HepG2 (cell line): ENCODE data around the gene CALML5. TPM values are rescaled to one million over a fixed set of nuclear protein-coding genes. Genes with fewer than 3 reads are reported as not detected.
A peak's percentile ranks its signal among the peaks of the same experiment; 100 is the strongest.

Experiments used
- CBX5 ChIP-seq: sonication (generic); formaldehyde crosslinking; IDR thresholded peaks from 2 replicates; pipeline ENCODE4 v1.4.0; 2020; ENCODE audit warnings: missing genetic modification reagents, borderline replicate concordance
- CREM ChIP-seq, 2 experiments: sonication (generic) in 1 of 2; formaldehyde crosslinking in 1 of 2; IDR thresholded peaks; 2 replicates each; pipeline versions ENCODE4 v1.4.0 to v1.6.1; 2016 to 2020; ENCODE audit warnings: antibody characterized with exemption in 1 of 2, mild to moderate bottlenecking in 1 of 2, missing genetic modification reagents in 1 of 2
- DPF2 ChIP-seq: sonication (generic); formaldehyde crosslinking; IDR thresholded peaks from 2 replicates; pipeline ENCODE4 v1.4.0; 2020; ENCODE audit warnings: mild to moderate bottlenecking, low read depth, missing genetic modification reagents, borderline replicate concordance
- EP300 ChIP-seq, 3 experiments: sonication (generic) in 1 of 3; formaldehyde crosslinking in 1 of 3; IDR thresholded peaks; 2 replicates each; pipeline versions ENCODE4 v1.5.1 to v1.6.1; 2011 to 2020; ENCODE audit warnings: low read depth in 2 of 3, low read length in 2 of 3, borderline replicate concordance in 1 of 3, improper control_type of control experiment in 1 of 3, mild to moderate bottlenecking in 1 of 3, missing genetic modification reagents in 1 of 3, moderate library complexity in 1 of 3
- ESRRA ChIP-seq: sonication (generic); formaldehyde crosslinking; IDR thresholded peaks from 2 replicates; pipeline ENCODE4 v1.5.1; 2020; ENCODE audit warnings: mild to moderate bottlenecking, low read depth, missing genetic modification reagents
- FOXA1 ChIP-seq, 2 experiments: fragments of 450-650 bp in 1 of 2; sonication (generic) in 1 of 2; formaldehyde crosslinking in 1 of 2; IDR thresholded peaks; 2 replicates each; pipeline versions ENCODE4 v1.4.0 to v1.6.1; 2016 to 2020; ENCODE audit warnings: missing genetic modification reagents in 1 of 2
- HDAC2 ChIP-seq: sonication (generic); formaldehyde crosslinking; IDR thresholded peaks from 2 replicates; pipeline ENCODE4 v1.4.0; 2020; ENCODE audit warnings: missing genetic modification reagents
- KDM6A ChIP-seq: IDR thresholded peaks from 2 replicates; pipeline ENCODE4 v1.6.1; 2016; ENCODE audit warnings: low read depth
- KMT2B ChIP-seq: IDR thresholded peaks from 2 replicates; pipeline ENCODE4 v1.6.1; 2016; ENCODE audit warnings: missing genetic modification reagents, missing compliant biosample characterization
- LCORL ChIP-seq, 2 experiments: fragments of 450-650 bp in 1 of 2; sonication (generic) in 1 of 2; formaldehyde crosslinking in 1 of 2; IDR thresholded peaks; 2 replicates each; pipeline versions ENCODE4 v1.5.0 to v1.6.1; 2017 to 2020; ENCODE audit warnings: antibody characterized with exemption in 1 of 2, missing genetic modification reagents in 1 of 2
- NR2F1 ChIP-seq, 2 experiments: fragments of 450-650 bp in 1 of 2; formaldehyde crosslinking in 1 of 2; IDR thresholded peaks; 2 replicates each; pipeline versions ENCODE4 v1.5.0 to v1.6.1; 2016 to 2020; ENCODE audit warnings: mild to moderate bottlenecking in 1 of 2, missing compliant biosample characterization in 1 of 2, missing genetic modification reagents in 1 of 2, moderate library complexity in 1 of 2
- NR2F2 ChIP-seq: IDR thresholded peaks from 2 replicates; pipeline ENCODE4 v1.6.1; 2012; ENCODE audit warnings: low read depth, inconsistent platforms, borderline replicate concordance
- PHF21A ChIP-seq: sonication (generic); formaldehyde crosslinking; IDR thresholded peaks from 2 replicates; pipeline ENCODE4 v1.5.0; 2020; ENCODE audit warnings: mild to moderate bottlenecking, missing genetic modification reagents
- PITX1 ChIP-seq: sonication (generic); formaldehyde crosslinking; IDR thresholded peaks from 2 replicates; pipeline ENCODE4 v1.5.1; 2020; ENCODE audit warnings: mild to moderate bottlenecking, missing genetic modification reagents
- SOX6 ChIP-seq, 2 experiments: fragments of 450-650 bp in 1 of 2; sonication (generic) in 1 of 2; formaldehyde crosslinking in 1 of 2; IDR thresholded peaks; 2 replicates each; pipeline versions ENCODE4 v1.4.0 to v1.6.1; 2017 to 2020; ENCODE audit warnings: antibody characterized with exemption in 1 of 2, mild to moderate bottlenecking in 1 of 2, missing genetic modification reagents in 1 of 2
- TAF15 ChIP-seq: fragments of 200-400 bp; formaldehyde crosslinking; IDR thresholded peaks from one replicate; pipeline ENCODE4 v1.6.1; 2018; ENCODE audit warnings: mild to moderate bottlenecking, low read depth, low read length; ENCODE audit not compliant: poor library complexity, severe bottlenecking
- TCF7 ChIP-seq: sonication (generic); IDR thresholded peaks from 2 replicates; pipeline ENCODE4 v1.6.1; 2016; ENCODE audit warnings: antibody characterized with exemption, low read depth
- TEAD3 ChIP-seq: optimal IDR thresholded peaks from 2 replicates; pipeline ENCODE3; 2016; ENCODE audit warnings: borderline replicate concordance
- WIZ ChIP-seq: sonication (generic); formaldehyde crosslinking; IDR thresholded peaks from 2 replicates; pipeline ENCODE4 v1.5.1; 2020; ENCODE audit warnings: mild to moderate bottlenecking, missing genetic modification reagents
- ZBTB7B ChIP-seq: sonication (generic); formaldehyde crosslinking; IDR thresholded peaks from 2 replicates; pipeline ENCODE4 v1.4.0; 2020; ENCODE audit warnings: missing genetic modification reagents
- ZNF124 ChIP-seq: sonication (generic); formaldehyde crosslinking; IDR thresholded peaks from 2 replicates; pipeline ENCODE4 v1.4.0; 2020; ENCODE audit warnings: missing genetic modification reagents
- ZNF430 ChIP-seq: sonication (generic); formaldehyde crosslinking; IDR thresholded peaks from 2 replicates; pipeline ENCODE4 v1.9.0; 2021; ENCODE audit warnings: mild to moderate bottlenecking, missing genetic modification reagents
- ZNF570 ChIP-seq: sonication (generic); formaldehyde crosslinking; IDR thresholded peaks from 2 replicates; pipeline ENCODE4 v1.4.0; 2020; ENCODE audit warnings: mild to moderate bottlenecking, missing genetic modification reagents, borderline replicate concordance
- ZNF574 ChIP-seq: sonication (generic); formaldehyde crosslinking; IDR thresholded peaks from 2 replicates; pipeline ENCODE4 v1.4.0; 2020; ENCODE audit warnings: missing genetic modification reagents
- ZNF788 ChIP-seq: sonication (generic); formaldehyde crosslinking; IDR thresholded peaks from 2 replicates; pipeline ENCODE4 v1.5.0; 2020; ENCODE audit warnings: mild to moderate bottlenecking, missing genetic modification reagents, borderline replicate concordance
- ZNF792 ChIP-seq: IDR thresholded peaks from 2 replicates; pipeline ENCODE4 v1.6.1; 2016
- ZNF878 ChIP-seq: sonication (generic); formaldehyde crosslinking; IDR thresholded peaks from 2 replicates; pipeline ENCODE4 v1.8.1; 2023; ENCODE audit warnings: mild to moderate bottlenecking, missing genetic modification reagents, moderate library complexity
- polyA plus RNA-seq, 8 experiments: library from polyadenylated mRNA; depleted of rRNA in 3 of 8; stranded (reverse) in 7 of 8; unstranded in 1 of 8; fragments of >200 nt; fragmentation: Illumina TruSeq in 4 of 8; extraction: Trizol in 4 of 8; gene quantifications; 2 replicates each; pipeline versions ENCODE4 v1.2.1 to v1.2.3, GENCODE V29; 2011 to 2016; ENCODE audit warnings: low read depth in 4 of 8, missing spikeins in 1 of 8, mixed read lengths in 1 of 8; ENCODE audit not compliant: insufficient read depth in 1 of 8
- total RNA-seq, 5 experiments: library from RNA; depleted of rRNA; stranded (reverse); fragments of >200 nt; fragmentation: Illumina TruSeq; extraction: Trizol; gene quantifications; 2 replicates each; pipeline ENCODE4 v1.2.3, GENCODE V29; 2016; ENCODE audit warnings: low read depth in 1 of 5

CALML5 gene
- total and polyA plus RNA-seq, 2 of the 13 experiments (the other 11 are each of a cell fraction or from before 2014, with no cell fraction given) = not detected

- peak; percentile 38; the same call in 1 of the 2 replicates for TF ChIP-seq CBX5 (CRISPR knock-in tag)
- TF ChIP-seq ZNF788 (CRISPR knock-in tag) = peak; percentile 25; the same call in 1 of the 2 replicates
- TF ChIP-seq ZNF792 = no peak
- TF ChIP-seq ESRRA = 0 out of 2 replicates have a peak, but pooled peaks have one; percentile 38
- peak; percentile 90 for TF ChIP-seq ZBTB7B (CRISPR knock-in tag)
- TF ChIP-seq HDAC2 = peak; percentile 67; the same call in 1 of the 2 replicates
- TF ChIP-seq KDM6A (CRISPR knock-in tag) = peak; percentile 43; the same call in 1 of the 2 replicates
- peak; percentile 19; the same call in 1 of the 2 replicates for TF ChIP-seq PITX1
- TF ChIP-seq TCF7 = 0 out of 2 replicates have a peak, but pooled peaks have one; percentile 14
- TF ChIP-seq TAF15 = no peak
- TF ChIP-seq PHF21A (CRISPR knock-in tag) = peak; percentile 36; the same call in 1 of the 2 replicates
- TF ChIP-seq NR2F2 = peak; percentile 69; the same call in 1 of the 2 replicates
- peak; percentile 29; the same call in 1 of the 2 replicates for TF ChIP-seq CREM (IDR thresholded peaks at IDR 0.05)
- TF ChIP-seq CREM (CRISPR knock-in tag; IDR thresholded peaks at IDR 0.05) = no peak
- TF ChIP-seq ZNF430 (CRISPR knock-in tag) = no peak
- TF ChIP-seq SOX6 (IDR thresholded peaks at IDR 0.05) = no peak
- peak; percentile 62 for TF ChIP-seq SOX6 (CRISPR knock-in tag; IDR thresholded peaks at IDR 0.05)
- TF ChIP-seq WIZ (CRISPR knock-in tag) = no peak
- peak in 1 of 2 experiments; percentile 66; a peak in 2 of 4 replicates for TF ChIP-seq NR2F1 (CRISPR knock-in tag; IDR thresholded peaks at IDR 0.05)
- TF ChIP-seq KMT2B (CRISPR knock-in tag) = no peak
- no peak for TF ChIP-seq ZNF570 (CRISPR knock-in tag)
- peak; percentile 55; the same call in 1 of the 2 replicates for TF ChIP-seq ZNF124 (CRISPR knock-in tag)
- TF ChIP-seq LCORL (IDR thresholded peaks at IDR 0.05) = no peak
- TF ChIP-seq LCORL (CRISPR knock-in tag; IDR thresholded peaks at IDR 0.05) = peak; percentile 87
- TF ChIP-seq ZNF574 (CRISPR knock-in tag) = 0 out of 2 replicates have a peak, but pooled peaks have one; percentile 10
- peak; percentile 48; the same call in 1 of the 2 replicates for TF ChIP-seq DPF2 (CRISPR knock-in tag)
- no peak for TF ChIP-seq ZNF878
- peak in 1 of 2 experiments; percentile 81; a peak in 3 of 4 replicates for TF ChIP-seq EP300 (IDR thresholded peaks at IDR 0.05; ENCODE audit: low read depth in 2 of 2, low read length in 2 of 2)
- TF ChIP-seq EP300 (CRISPR knock-in tag; IDR thresholded peaks at IDR 0.05; ENCODE audit: borderline replicate concordance) = peak; percentile 48; the same call in 1 of the 2 replicates
- TF ChIP-seq TEAD3 (CRISPR knock-in tag) = peak; percentile 82
- peak; percentile 80 for TF ChIP-seq FOXA1 (IDR thresholded peaks at IDR 0.05)
- TF ChIP-seq FOXA1 (CRISPR knock-in tag; IDR thresholded peaks at IDR 0.05) = peak; percentile 98
These were observed 5.7 kb downstream of the CALML5 start (continued) for GRCh38 chr10:5493691-5494090.
